Neural cell (in vitro differentiated cells): ENCODE results near the gene ADAM20.

ENCODE experiments used
- SMC3 ChIP-seq: fragments of 450-650 bp; conservative IDR thresholded peaks from 2 replicates; pipeline ENCODE4 v1.6.1; 2014; ENCODE audit warnings: antibody characterized with exemption, mild to moderate bottlenecking, moderate library complexity; ENCODE audit not compliant: poor library complexity
- TAF1 ChIP-seq: IDR thresholded peaks from 2 replicates; pipeline ENCODE4 v1.6.1; 2012; ENCODE audit warnings: low read depth
- TF ChIP-seq, protein P1 (sequence below): fragments of 450-650 bp; IDR thresholded peaks from 2 replicates; pipeline ENCODE4 v1.5.1; 2014; ENCODE audit warnings: antibody characterized with exemption, mild to moderate bottlenecking, moderate library complexity; ENCODE audit not compliant: poor library complexity, severe bottlenecking

DNA sequence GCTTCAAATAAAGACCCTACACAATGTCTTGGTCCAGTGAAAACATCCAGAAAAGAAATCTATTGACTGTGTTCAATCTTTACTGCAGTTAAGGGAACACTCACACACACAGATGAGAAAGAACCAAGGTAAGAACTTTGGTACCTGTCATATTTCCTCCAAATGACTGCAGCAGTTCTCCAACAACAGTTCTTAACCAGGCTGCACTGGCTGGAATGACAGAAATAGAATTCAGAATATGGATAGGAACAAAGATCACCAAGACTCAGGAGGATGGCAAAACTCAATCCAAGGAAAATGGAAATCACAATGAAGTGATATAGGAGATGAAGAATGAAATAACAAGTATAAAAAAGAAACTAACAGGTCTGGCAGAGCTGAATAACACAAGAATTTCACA is 36.6 kb downstream of the ADAM20 start:
- TF ChIP-seq SMC3, result no peak
- TF ChIP-seq, protein P1, sequence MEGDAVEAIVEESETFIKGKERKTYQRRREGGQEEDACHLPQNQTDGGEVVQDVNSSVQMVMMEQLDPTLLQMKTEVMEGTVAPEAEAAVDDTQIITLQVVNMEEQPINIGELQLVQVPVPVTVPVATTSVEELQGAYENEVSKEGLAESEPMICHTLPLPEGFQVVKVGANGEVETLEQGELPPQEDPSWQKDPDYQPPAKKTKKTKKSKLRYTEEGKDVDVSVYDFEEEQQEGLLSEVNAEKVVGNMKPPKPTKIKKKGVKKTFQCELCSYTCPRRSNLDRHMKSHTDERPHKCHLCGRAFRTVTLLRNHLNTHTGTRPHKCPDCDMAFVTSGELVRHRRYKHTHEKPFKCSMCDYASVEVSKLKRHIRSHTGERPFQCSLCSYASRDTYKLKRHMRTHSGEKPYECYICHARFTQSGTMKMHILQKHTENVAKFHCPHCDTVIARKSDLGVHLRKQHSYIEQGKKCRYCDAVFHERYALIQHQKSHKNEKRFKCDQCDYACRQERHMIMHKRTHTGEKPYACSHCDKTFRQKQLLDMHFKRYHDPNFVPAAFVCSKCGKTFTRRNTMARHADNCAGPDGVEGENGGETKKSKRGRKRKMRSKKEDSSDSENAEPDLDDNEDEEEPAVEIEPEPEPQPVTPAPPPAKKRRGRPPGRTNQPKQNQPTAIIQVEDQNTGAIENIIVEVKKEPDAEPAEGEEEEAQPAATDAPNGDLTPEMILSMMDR, result no peak
- no peak for TF ChIP-seq TAF1
